H9 (cell line): ENCODE measurements around the gene ASTN2. TPM values are rescaled to one million over a fixed set of nuclear protein-coding genes. Genes with fewer than 3 reads are reported as not detected.

Experiments used
- DNase-seq: peaks from one replicate; pipeline ENCODE4 v3.0.0-alpha.2; 2017
- H2AFZ ChIP-seq: one replicate; pipeline ENCODE4 v1.6.1; 2013; ENCODE audit warnings: mild to moderate bottlenecking, low read length, control low read depth, moderate library complexity
- H2AK5ac ChIP-seq: 2 replicates; pipeline ENCODE4 v1.6.1; 2013; ENCODE audit warnings: low read length, control low read depth, mixed read lengths; ENCODE audit not compliant: insufficient read length
- H2BK120ac ChIP-seq: one replicate; pipeline ENCODE4 v1.6.1; 2013; ENCODE audit warnings: low read depth, mild to moderate bottlenecking, low read length, control low read depth, inconsistent platforms; ENCODE audit not compliant: poor library complexity, severe bottlenecking
- H2BK12ac ChIP-seq: 2 replicates; pipeline ENCODE4 v1.6.1; 2013; ENCODE audit warnings: low read length, control low read depth, mixed read lengths, low read depth; ENCODE audit not compliant: insufficient read length
- H2BK15ac ChIP-seq: 2 replicates; pipeline ENCODE4 v1.6.1; 2013; ENCODE audit warnings: low read depth, low read length, control low read depth
- H2BK20ac ChIP-seq: one replicate; pipeline ENCODE4 v1.6.1; 2013; ENCODE audit warnings: low read depth, mild to moderate bottlenecking, low read length, control low read depth, inconsistent platforms; ENCODE audit not compliant: poor library complexity, severe bottlenecking
- H2BK5ac ChIP-seq: 2 replicates; pipeline ENCODE4 v1.6.1; 2013; ENCODE audit warnings: low read length, control low read depth, mixed read lengths; ENCODE audit not compliant: insufficient read length
- H3K14ac ChIP-seq: 2 replicates; pipeline ENCODE4 v1.6.1; 2013; ENCODE audit warnings: low read length, control low read depth; ENCODE audit not compliant: insufficient read depth
- H3K18ac ChIP-seq: 2 replicates; pipeline ENCODE4 v1.6.1; 2013; ENCODE audit warnings: low read depth, mild to moderate bottlenecking, mixed read lengths, low read length, control low read depth; ENCODE audit not compliant: insufficient read length
- H3K23ac ChIP-seq: 2 replicates; pipeline ENCODE4 v1.6.1; 2013; ENCODE audit warnings: low read length, control low read depth, mixed read lengths, low read depth; ENCODE audit not compliant: insufficient read length
- H3K23me2 ChIP-seq: 2 replicates; pipeline ENCODE4 v1.6.1; 2013; ENCODE audit warnings: low read depth, mild to moderate bottlenecking, mixed read lengths, low read length, control low read depth; ENCODE audit not compliant: insufficient read length, poor library complexity, severe bottlenecking
- H3K27ac ChIP-seq: 2 replicates; pipeline ENCODE4 v1.5.1; 2013; ENCODE audit warnings: low read length, control low read depth, mixed read lengths, low read depth; ENCODE audit not compliant: insufficient read length
- H3K27me3 ChIP-seq: 2 replicates; pipeline ENCODE4 v1.6.1; 2013; ENCODE audit warnings: low read length, control low read depth, inconsistent platforms; ENCODE audit not compliant: insufficient read depth
- H3K4ac ChIP-seq: 2 replicates; pipeline ENCODE4 v1.6.1; 2013; ENCODE audit warnings: low read depth, mild to moderate bottlenecking, control low read depth, inconsistent platforms, low read length, moderate library complexity
- H3K4me1 ChIP-seq: 2 replicates; pipeline ENCODE4 v1.6.1; 2013; ENCODE audit warnings: low read length, control low read depth, inconsistent platforms; ENCODE audit not compliant: insufficient read depth
- H3K4me2 ChIP-seq: 2 replicates; pipeline ENCODE4 v1.6.1; 2013; ENCODE audit warnings: low read length, control low read depth, mixed read lengths; ENCODE audit not compliant: insufficient read length, insufficient read depth
- H3K56ac ChIP-seq: 2 replicates; pipeline ENCODE4 v1.6.1; 2013; ENCODE audit warnings: low read depth, mild to moderate bottlenecking, mixed read lengths, low read length, control low read depth; ENCODE audit not compliant: insufficient read length
- H3K79me1 ChIP-seq: 2 replicates; pipeline ENCODE4 v1.6.1; 2013; ENCODE audit warnings: low read depth, mild to moderate bottlenecking, moderate library complexity, low read length, control low read depth, inconsistent platforms; ENCODE audit not compliant: insufficient read depth, poor library complexity, severe bottlenecking
- H3K79me2 ChIP-seq: 2 replicates; pipeline ENCODE4 v1.6.1; 2013; ENCODE audit warnings: low read length, control low read depth, inconsistent platforms; ENCODE audit not compliant: insufficient read depth
- H3K9ac ChIP-seq: 2 replicates; pipeline ENCODE4 v1.6.1; 2013; ENCODE audit warnings: low read length, control low read depth, mixed read lengths; ENCODE audit not compliant: insufficient read length; ENCODE audit errors: extremely low read depth
- H3K9me3 ChIP-seq: one replicate; pipeline ENCODE4 v1.6.1; 2013; ENCODE audit warnings: low read depth, low read length, inconsistent platforms; ENCODE audit not compliant: control insufficient read depth
- H3T11ph ChIP-seq: one replicate; pipeline ENCODE4 v1.6.1; 2013; ENCODE audit warnings: mild to moderate bottlenecking, low read length, control low read depth, inconsistent platforms
- H4K20me1 ChIP-seq: one replicate; pipeline ENCODE4 v1.6.1; 2013; ENCODE audit not compliant: control insufficient read depth, insufficient read length, insufficient read depth
- H4K5ac ChIP-seq: 2 replicates; pipeline ENCODE4 v1.6.1; 2013; ENCODE audit warnings: low read depth, mild to moderate bottlenecking, mixed read lengths, low read length, control low read depth; ENCODE audit not compliant: insufficient read length
- H4K8ac ChIP-seq: replicated peaks from 2 replicates; pipeline ENCODE4 v1.6.1; 2013; ENCODE audit warnings: low read length, control low read depth, mixed read lengths, low read depth; ENCODE audit not compliant: insufficient read length
- H4K91ac ChIP-seq: 2 replicates; pipeline ENCODE4 v1.6.1; 2013; ENCODE audit warnings: low read depth, mild to moderate bottlenecking, moderate library complexity, mixed read lengths, low read length, control low read depth; ENCODE audit not compliant: insufficient read length
- H3K27ac Mint-ChIP-seq, 3 experiments: 2 replicates in 2 of 3; 3 replicates in 1 of 3; pipeline ENCODE4 v1.8.0; 2020 to 2021; ENCODE audit warnings: mixed read lengths in 3 of 3, mild to moderate bottlenecking in 1 of 3, moderate library complexity in 1 of 3
- H3K27me3 Mint-ChIP-seq: 2 replicates; pipeline ENCODE4 v1.8.0; 2021; ENCODE audit warnings: low read depth, mild to moderate bottlenecking, moderate library complexity, mixed read lengths
- H3K36me3 Mint-ChIP-seq, 3 experiments: 2 replicates in 2 of 3; 3 replicates in 1 of 3; pipeline ENCODE4 v1.8.0; 2020 to 2021; ENCODE audit warnings: low read depth in 3 of 3, mixed read lengths in 3 of 3; ENCODE audit not compliant: insufficient read depth in 1 of 3
- H3K4me1 Mint-ChIP-seq, 2 experiments: 2 replicates each; pipeline ENCODE4 v1.8.0; 2020; ENCODE audit warnings: mixed read lengths in 2 of 2
- H3K4me3 Mint-ChIP-seq, 2 experiments: 2 replicates in 1 of 2; 3 replicates in 1 of 2; pipeline ENCODE4 v1.8.0; 2020 to 2021; ENCODE audit warnings: mild to moderate bottlenecking in 2 of 2, mixed read lengths in 2 of 2, moderate library complexity in 1 of 2
- H3K9me3 Mint-ChIP-seq, 2 experiments: 2 replicates in 1 of 2; 3 replicates in 1 of 2; pipeline ENCODE4 v1.8.0; 2020; ENCODE audit warnings: mild to moderate bottlenecking in 2 of 2, mixed read lengths in 2 of 2, moderate library complexity in 1 of 2
- CTCF ChIP-seq: fragments of 200-600 bp; sonication (generic); conservative IDR thresholded peaks from 3 replicates; pipeline ENCODE4 v1.8.0; 2021; ENCODE audit warnings: antibody characterized with exemption, mild to moderate bottlenecking
- WGBS: extraction: QIAGEN DNeasy Blood & Tissue Kit; methylation state at CpG from one replicate; pipeline ENCODE4 v1.1.7; 2013; ENCODE audit warnings: missing lambda C conversion rate, low lambda C conversion rate, mixed read lengths; ENCODE audit not compliant: insufficient read length; ENCODE audit errors: extremely low coverage; 5-methylcytosine and 5-hydroxymethylcytosine counted together
- total RNA-seq: library from RNA; stranded (reverse); gene quantifications from 2 replicates; pipeline ENCODE4 v1.2.1, GENCODE V29; 2021

ASTN2 gene
- total RNA-seq, 1 experiment from 2014 or later: 9.7 TPM

GRCh38 chr9:117325831-117326230 lies 89.0 kb downstream of the ASTN2 start:
- Histone ChIP-seq H2AFZ (no peak overlapping the region), H4K5ac (no peak overlapping the region), H3K23me2 (no peaks in the 10 kb centered on the region), H3K9ac (no peak overlapping the region), H4K20me1 (no peaks in the 10 kb centered on the region), H3K27ac (no peak overlapping the region), H2BK20ac (no peak overlapping the region), H2AK5ac (no peak overlapping the region), H3K79me1 (no peaks in the 10 kb centered on the region), H2BK5ac (no peak overlapping the region), H2BK12ac (no peak overlapping the region), H3K4ac (no peak overlapping the region), H3K4me1 (no peaks in the 10 kb centered on the region), H3K23ac (no peak overlapping the region), H4K91ac (no peak overlapping the region), H3K79me2 (no peaks in the 10 kb centered on the region), H4K8ac (no peak overlapping the region), H3K9me3 (no peaks in the 10 kb centered on the region), H2BK15ac (no peak overlapping the region), H3K14ac (no peak overlapping the region), H3K27me3 (no peaks in the 10 kb centered on the region), H2BK120ac (no peak overlapping the region), H3T11ph (no peak overlapping the region), H3K18ac (no peak overlapping the region), H3K56ac (no peak overlapping the region), H3K4me2 (no peak overlapping the region)
- H3K27ac Mint-ChIP-seq: no peak overlapping the region
- no peaks in the 10 kb centered on the region for H3K9me3 Mint-ChIP-seq
- H3K4me1 Mint-ChIP-seq: peaks cover 4 to 11% of the 10 kb centered on the region in 2 experiments; a peak in 2 of 4 replicates
- H3K4me3 Mint-ChIP-seq: no peak overlapping the region
- no peaks in the 10 kb centered on the region; the same call in 1 of the 2 replicates for H3K27me3 Mint-ChIP-seq
- no peak for TF ChIP-seq CTCF
- no peak for DNase-seq
- no peaks in the 10 kb centered on the region for H3K36me3 Mint-ChIP-seq
- WGBS: no CpG with 5 or more reads among the region's 2 CpGs
